ENCODE measurements around the gene SDC1.
"Not testable (repeated sequence)": the region's sequence is repeated elsewhere in the genome, so short reads cannot be mapped to it uniquely, and the experiment has no call there.

SDC1 gene

GRCh38 chr2:20224716-20225293 is at the start of gene SDC1:
SDC1 (minus strand) TSS chr2:20225130; CDS start chr2:20224867, 263 bp downstream.
- peak; percentile 46 to 57 for DNase-seq

- no peak for DNase-seq
These were observed 48.1 kb upstream of the SDC1 start for GRCh38 chr2:20273042-20273441.

- DNase-seq, result not testable (repeated sequence)
These were observed 43.4 kb upstream of the SDC1 start for GRCh38 chr2:20268317-20268716.

GRCh38 chr2:20267529-20267928 is 42.6 kb upstream of the SDC1 start:
- no peak for DNase-seq

- DNase-seq, result no peak
These were observed 39.7 kb upstream of the SDC1 start for GRCh38 chr2:20264629-20265028.

GRCh38 chr2:20257411-20257810 is 32.5 kb upstream of the SDC1 start:
- DNase-seq, result no peak

- no peak for DNase-seq
These were observed 29.8 kb upstream of the SDC1 start for GRCh38 chr2:20254731-20255130.

- no peak for DNase-seq
These were observed 25.5 kb upstream of the SDC1 start for GRCh38 chr2:20250436-20250835.

- no peak for DNase-seq
These were observed 24.2 kb upstream of the SDC1 start for GRCh38 chr2:20249170-20249569.

- DNase-seq, result no peak
These were observed 22.2 kb upstream of the SDC1 start for GRCh38 chr2:20247084-20247483.

- DNase-seq, result not testable (repeated sequence)
These were observed 18.7 kb upstream of the SDC1 start for GRCh38 chr2:20243637-20244036.

- DNase-seq, result peak; percentile 31 to 44
These were observed 17.9 kb upstream of the SDC1 start for GRCh38 chr2:20242727-20243377.

- no peak for DNase-seq
These were observed 17.2 kb upstream of the SDC1 start for GRCh38 chr2:20241973-20242726.

- not testable (repeated sequence) for DNase-seq
These were observed 15.4 kb upstream of the SDC1 start for GRCh38 chr2:20240291-20240690.

GRCh38 chr2:20236496-20236895 is 11.6 kb upstream of the SDC1 start:
- DNase-seq, result no peak

GRCh38 chr2:20235655-20236305 is 10.8 kb upstream of the SDC1 start:
- no peak for DNase-seq

- not testable (repeated sequence) for DNase-seq
These were observed 9.7 kb upstream of the SDC1 start for GRCh38 chr2:20234597-20234996.

GRCh38 chr2:20232837-20233207 is 7.9 kb upstream of the SDC1 start:
- DNase-seq, result no peak

GRCh38 chr2:20231598-20232026 is 6.7 kb upstream of the SDC1 start:
- DNase-seq, result peak; percentile 34 to 76

GRCh38 chr2:20231159-20231558 is 6.2 kb upstream of the SDC1 start:
- no peak for DNase-seq

- DNase-seq, result no peak
These were observed 5.1 kb upstream of the SDC1 start for GRCh38 chr2:20230114-20230425.

- no peak for DNase-seq
These were observed 4.6 kb upstream of the SDC1 start for GRCh38 chr2:20229322-20230113.
